Measurements from ENCODE around the gene TKTL1.

DNA sequence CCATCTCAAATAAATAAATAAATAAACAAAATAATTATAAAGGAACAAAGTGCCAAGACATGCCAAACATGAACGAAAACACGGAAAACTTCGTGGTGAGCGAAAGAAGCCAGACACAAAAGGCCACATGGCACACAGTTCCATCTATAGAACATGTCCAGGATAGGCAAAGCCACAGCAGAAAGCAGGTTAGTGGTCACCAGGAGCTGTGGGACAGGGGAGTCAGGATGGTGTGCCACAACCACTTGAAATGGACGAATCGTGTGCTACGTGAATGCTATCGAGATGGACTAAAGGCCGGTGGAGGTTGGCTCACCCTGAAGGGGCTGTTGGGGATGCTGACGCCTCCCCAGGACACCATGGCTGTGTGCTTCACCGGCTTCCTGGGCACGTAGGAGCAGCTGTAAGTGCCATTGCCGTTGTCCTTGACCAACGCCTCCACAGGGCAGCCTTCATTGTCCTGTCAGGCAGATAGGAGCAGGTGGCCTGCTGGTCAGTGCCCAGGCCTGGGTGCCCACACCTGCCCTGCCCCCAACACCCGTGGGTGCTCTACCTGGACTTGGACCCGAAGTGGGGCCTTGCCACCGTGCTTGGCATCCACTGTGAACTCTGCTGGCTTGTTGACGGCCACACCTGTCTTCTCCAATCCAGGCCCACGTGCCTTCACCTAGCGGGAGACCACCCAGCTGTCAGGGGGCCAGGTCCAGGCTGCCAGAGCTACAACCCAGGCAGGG lies 68.3 kb downstream of the TKTL1 start:
- TF ChIP-seq, protein P1, sequence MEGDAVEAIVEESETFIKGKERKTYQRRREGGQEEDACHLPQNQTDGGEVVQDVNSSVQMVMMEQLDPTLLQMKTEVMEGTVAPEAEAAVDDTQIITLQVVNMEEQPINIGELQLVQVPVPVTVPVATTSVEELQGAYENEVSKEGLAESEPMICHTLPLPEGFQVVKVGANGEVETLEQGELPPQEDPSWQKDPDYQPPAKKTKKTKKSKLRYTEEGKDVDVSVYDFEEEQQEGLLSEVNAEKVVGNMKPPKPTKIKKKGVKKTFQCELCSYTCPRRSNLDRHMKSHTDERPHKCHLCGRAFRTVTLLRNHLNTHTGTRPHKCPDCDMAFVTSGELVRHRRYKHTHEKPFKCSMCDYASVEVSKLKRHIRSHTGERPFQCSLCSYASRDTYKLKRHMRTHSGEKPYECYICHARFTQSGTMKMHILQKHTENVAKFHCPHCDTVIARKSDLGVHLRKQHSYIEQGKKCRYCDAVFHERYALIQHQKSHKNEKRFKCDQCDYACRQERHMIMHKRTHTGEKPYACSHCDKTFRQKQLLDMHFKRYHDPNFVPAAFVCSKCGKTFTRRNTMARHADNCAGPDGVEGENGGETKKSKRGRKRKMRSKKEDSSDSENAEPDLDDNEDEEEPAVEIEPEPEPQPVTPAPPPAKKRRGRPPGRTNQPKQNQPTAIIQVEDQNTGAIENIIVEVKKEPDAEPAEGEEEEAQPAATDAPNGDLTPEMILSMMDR (IDR thresholded peaks at IDR 0.05; ENCODE audit: low read depth, low read length) = no peak
- no peak for TF ChIP-seq EZH2phosphoT487 (IDR thresholded peaks at IDR 0.05; ENCODE audit: low read depth)

Data from OCI-LY3 (cell line).